GM21526 (cell line): ENCODE data around the gene GTPBP6.
"Not testable (repeated sequence)": the region's sequence is repeated elsewhere in the genome, so short reads cannot be mapped to it uniquely, and the experiment has no call there.

ENCODE experiments used
- ATAC-seq: cut with Tn5 transposase; IDR thresholded peaks from one replicate; pipeline ENCODE4 v1.9.1; 2021; ENCODE audit warnings: moderate library complexity; ENCODE audit not compliant: unreplicated experiment, low FRiP score

The GTPBP6 gene

GRCh38 chrX:338281-338835, 19.8 kb upstream of the GTPBP6 start:
- no peak for ATAC-seq

GRCh38 chrX:337331-337831, 18.8 kb upstream of the GTPBP6 start:
- no peak for ATAC-seq

GRCh38 chrX:336227-336626, 17.6 kb upstream of the GTPBP6 start:
- ATAC-seq = no peak

GRCh38 chrX:335758-336155, 17.2 kb upstream of the GTPBP6 start:
- no peak for ATAC-seq

GRCh38 chrX:334971-335757, 16.6 kb upstream of the GTPBP6 start:
- ATAC-seq = no peak

GRCh38 chrX:334331-334891, 15.8 kb upstream of the GTPBP6 start:
- no peak for ATAC-seq

- ATAC-seq = no peak
Measured at GRCh38 chrX:333611-334311, 15.2 kb upstream of the GTPBP6 start.

GRCh38 chrX:332916-333610, 14.5 kb upstream of the GTPBP6 start:
- no peak for ATAC-seq

GRCh38 chrX:332496-332860, 13.9 kb upstream of the GTPBP6 start:
- no peak for ATAC-seq

GRCh38 chrX:331825-332495, 13.4 kb upstream of the GTPBP6 start:
- ATAC-seq = no peak

GRCh38 chrX:331151-331824, 12.7 kb upstream of the GTPBP6 start:
- no peak for ATAC-seq

GRCh38 chrX:330726-331150, 12.1 kb upstream of the GTPBP6 start:
- ATAC-seq = no peak

GRCh38 chrX:330141-330725, 11.6 kb upstream of the GTPBP6 start:
- not testable (repeated sequence) for ATAC-seq

GRCh38 chrX:329291-329910, 10.8 kb upstream of the GTPBP6 start:
- no peak for ATAC-seq

GRCh38 chrX:327660-328126, 9.1 kb upstream of the GTPBP6 start:
- no peak for ATAC-seq

GRCh38 chrX:324664-325063, 6.1 kb upstream of the GTPBP6 start:
- not testable (repeated sequence) for ATAC-seq

- no peak for ATAC-seq
Measured at GRCh38 chrX:323721-324628, 5.4 kb upstream of the GTPBP6 start.
